ENCODE results near the gene RHOH. TPM values are rescaled to one million over a fixed set of nuclear protein-coding genes. Genes with fewer than 3 reads are reported as not detected.

RHOH gene
- total RNA-seq, 1 donor, result 164 TPM

DNA sequence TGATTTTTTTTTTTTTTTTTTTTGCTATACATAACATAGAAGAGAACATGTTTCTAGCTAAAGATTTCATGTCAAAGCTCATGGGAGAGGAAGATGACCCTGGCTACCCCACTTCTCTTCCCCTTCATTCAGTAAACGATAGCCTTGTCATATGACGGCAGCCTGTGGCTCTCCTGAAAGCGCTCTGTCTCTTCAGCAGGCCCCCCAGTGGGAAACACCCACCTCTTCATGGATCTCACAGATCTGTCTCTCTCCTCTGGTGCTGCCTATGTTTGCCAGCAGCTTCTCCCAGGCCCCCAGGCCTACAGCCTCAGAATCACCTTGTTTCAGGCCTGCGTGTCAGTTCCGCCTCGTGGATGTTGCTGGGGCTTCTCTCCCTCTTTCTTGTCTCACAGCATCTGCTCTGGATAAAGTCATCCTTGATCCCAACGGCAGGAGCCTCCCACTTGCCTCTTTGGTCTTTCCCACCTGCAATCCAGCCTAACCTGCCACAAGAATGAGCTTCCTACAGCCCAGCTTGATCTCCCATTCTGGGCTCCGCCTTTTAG, 34.6 kb downstream of the RHOH start:
- H3K4me1 ChIP-seq (ENCODE audit: insufficient read depth, low read length), result peaks cover 86% of the 10 kb centered on the region
- H3K27me3 ChIP-seq (ENCODE audit: insufficient read depth, low read length), result no peaks in the 10 kb centered on the region
- H3K4me3 ChIP-seq (ENCODE audit: low read length), result no peak overlapping the region
- H3K9me3 ChIP-seq (ENCODE audit: low read depth, low read length), result no peaks in the 10 kb centered on the region

DNA sequence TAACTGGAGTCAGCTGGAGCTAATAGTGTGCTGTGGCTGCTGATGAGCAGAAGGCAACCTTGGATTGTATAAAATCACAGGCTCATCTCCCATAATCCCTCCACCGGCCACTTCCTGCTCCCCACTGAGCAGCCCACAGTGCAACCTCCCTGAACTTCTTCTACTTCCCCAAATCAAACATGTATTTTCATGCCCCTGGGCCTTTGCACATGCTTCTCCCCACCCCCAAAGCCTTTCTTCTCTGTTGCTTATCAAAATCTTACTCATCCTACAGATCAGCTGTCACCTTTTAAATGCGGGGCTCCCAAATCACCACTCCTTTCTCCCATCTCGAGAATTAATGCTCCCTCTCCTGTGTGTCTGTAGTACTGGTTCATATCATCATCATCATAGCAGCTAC, 35.8 kb downstream of the RHOH start:
- H3K4me1 ChIP-seq (ENCODE audit: insufficient read depth, low read length), result peaks cover 86% of the 10 kb centered on the region
- no peak overlapping the region for H3K4me3 ChIP-seq (ENCODE audit: low read length)

DNA sequence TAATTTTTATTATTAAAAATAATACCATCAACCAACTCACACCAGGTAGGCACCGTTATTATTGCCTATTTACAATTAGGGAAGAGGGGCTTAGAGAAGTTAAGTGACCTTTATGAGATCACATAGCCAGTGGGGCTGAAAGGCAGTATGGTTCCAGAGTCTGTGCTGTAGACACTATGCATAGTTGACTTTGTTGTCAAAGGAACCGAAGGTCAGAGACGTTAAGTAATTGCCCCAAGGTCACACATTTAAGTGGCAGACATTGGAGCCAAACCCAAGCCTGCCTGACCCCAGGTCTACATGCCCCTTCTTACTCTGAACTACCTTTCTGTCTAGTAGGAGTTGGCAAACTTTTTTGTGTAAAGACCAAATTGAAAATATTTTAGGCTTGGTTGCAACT, 36.4 kb downstream of the RHOH start:
- H3K4me3 ChIP-seq (ENCODE audit: low read length), result no peak overlapping the region
- H3K9me3 ChIP-seq (ENCODE audit: low read depth, low read length), result no peaks in the 10 kb centered on the region
- peaks cover 92% of the 10 kb centered on the region for H3K4me1 ChIP-seq (ENCODE audit: insufficient read depth, low read length)
- H3K27me3 ChIP-seq (ENCODE audit: insufficient read depth, low read length), result no peaks in the 10 kb centered on the region

More for the DNA sequence above, 35.8 kb downstream of the RHOH start:
- Histone ChIP-seq H3K27me3 (ENCODE audit: insufficient read depth, low read length) (no peaks in the 10 kb centered on the region), H3K9me3 (ENCODE audit: low read depth, low read length) (no peaks in the 10 kb centered on the region)

DNA sequence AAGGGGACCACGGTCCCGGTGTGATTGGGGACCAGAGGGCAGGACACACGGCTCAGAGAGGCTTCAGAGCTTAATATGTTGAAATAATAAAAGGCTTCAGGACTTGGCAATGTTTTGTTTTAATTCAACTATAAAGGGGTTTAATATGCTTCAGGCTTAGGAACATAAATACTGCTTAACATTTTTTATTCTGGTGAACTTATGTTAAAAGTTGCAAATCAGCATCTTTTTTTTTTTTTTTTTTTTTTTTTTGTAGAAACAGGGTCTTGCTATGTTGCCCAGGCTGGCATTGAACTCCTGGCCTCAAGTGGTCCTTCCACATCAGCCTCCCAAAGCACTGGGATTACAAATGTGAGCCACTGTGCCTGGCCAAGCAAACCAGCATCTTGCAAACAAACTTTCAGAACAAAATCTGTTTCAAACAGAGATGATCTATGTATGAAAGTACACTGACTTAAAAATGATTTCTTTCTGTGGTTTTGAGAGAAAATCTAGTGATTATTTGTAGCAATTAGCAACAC, 37.7 kb downstream of the RHOH start:
- Histone ChIP-seq H3K4me3 (ENCODE audit: low read length) (no peak overlapping the region), H3K9me3 (ENCODE audit: low read depth, low read length) (no peaks in the 10 kb centered on the region), H3K4me1 (ENCODE audit: insufficient read depth, low read length) (peaks cover 92% of the 10 kb centered on the region), H3K27me3 (ENCODE audit: insufficient read depth, low read length) (no peaks in the 10 kb centered on the region)

DNA sequence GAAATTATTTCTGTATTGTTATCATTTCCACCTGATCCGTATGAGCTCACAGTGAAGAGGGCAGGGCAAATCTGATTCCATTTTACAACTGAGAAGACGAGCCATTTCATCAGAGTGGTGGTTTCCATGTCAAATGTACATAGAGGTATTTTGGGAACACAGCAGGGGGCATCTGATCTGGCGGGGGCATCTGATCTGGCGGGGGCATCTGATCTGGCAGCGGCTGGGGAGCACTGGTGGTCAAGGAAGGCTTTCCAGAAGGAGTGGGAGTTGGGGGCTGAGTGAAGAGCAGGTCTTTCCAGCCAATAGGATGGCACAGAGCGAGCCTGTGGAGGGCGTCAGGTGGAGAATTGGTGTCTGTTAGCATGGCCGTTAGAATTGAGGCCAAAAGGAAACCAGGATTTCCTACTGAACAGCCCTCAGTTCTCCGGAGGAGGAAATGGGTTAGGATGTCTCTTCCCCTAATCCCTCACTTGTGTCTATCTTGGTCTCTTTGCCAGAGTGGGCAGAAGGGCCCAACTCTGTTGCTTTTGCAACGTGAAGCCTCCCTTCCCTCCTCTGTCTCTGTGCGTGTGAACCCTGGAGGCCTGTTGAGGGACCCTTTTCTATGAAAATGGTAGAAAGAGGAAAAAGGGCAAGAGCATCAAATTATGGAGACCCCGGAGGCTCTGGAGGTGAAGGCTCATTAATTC, 41.3 kb downstream of the RHOH start:
- no peaks in the 10 kb centered on the region for H3K27me3 ChIP-seq (ENCODE audit: insufficient read depth, low read length)
- H3K4me1 ChIP-seq (ENCODE audit: insufficient read depth, low read length), result peaks cover 96% of the 10 kb centered on the region
- no peaks in the 10 kb centered on the region for H3K9me3 ChIP-seq (ENCODE audit: low read depth, low read length)
- H3K4me3 ChIP-seq (ENCODE audit: low read length), result no peak overlapping the region

DNA sequence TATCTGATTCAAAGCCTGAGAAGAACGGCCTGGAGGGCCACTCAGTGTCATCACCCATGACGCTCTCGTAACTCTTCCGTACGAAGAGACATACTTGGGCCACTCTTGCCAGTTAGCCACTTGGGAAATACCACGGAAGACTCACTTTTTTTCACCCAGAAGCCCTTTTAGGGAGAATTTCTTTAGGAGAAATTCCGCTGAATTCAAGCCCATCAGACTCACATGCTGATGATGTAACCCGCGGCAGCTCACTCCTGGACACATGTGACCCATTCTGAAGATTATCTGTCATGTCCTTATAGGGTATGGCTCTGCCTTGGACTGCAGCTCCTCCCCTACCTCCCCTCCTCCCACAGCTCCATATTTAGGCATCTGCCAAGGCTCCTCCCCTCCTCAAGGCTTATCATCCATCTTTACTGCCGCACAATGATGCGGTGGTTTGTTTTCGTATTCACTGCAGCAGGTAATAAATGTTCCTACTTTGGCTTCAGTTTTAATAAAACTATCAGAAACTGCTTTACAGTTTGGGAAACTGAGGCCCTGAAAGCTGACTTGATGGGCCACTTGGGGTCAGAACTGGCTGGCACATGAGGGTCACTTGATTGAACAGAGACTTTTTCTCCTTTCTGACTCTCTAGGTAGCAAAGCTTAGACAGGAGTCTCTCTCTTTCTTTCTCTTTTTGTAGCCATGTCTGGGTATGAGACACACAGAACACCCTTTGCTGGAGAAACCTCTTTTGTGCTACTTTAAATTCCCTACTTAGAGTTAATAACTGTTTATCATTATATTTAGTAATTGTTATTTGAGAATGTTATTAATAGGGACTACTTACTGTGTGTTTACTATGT, 42.1 kb downstream of the RHOH start:
- no peaks in the 10 kb centered on the region for H3K9me3 ChIP-seq (ENCODE audit: low read depth, low read length)
- H3K4me3 ChIP-seq (ENCODE audit: low read length), result no peak overlapping the region
- H3K4me1 ChIP-seq (ENCODE audit: insufficient read depth, low read length), result peaks cover 97% of the 10 kb centered on the region
- H3K27me3 ChIP-seq (ENCODE audit: insufficient read depth, low read length), result no peaks in the 10 kb centered on the region

DNA sequence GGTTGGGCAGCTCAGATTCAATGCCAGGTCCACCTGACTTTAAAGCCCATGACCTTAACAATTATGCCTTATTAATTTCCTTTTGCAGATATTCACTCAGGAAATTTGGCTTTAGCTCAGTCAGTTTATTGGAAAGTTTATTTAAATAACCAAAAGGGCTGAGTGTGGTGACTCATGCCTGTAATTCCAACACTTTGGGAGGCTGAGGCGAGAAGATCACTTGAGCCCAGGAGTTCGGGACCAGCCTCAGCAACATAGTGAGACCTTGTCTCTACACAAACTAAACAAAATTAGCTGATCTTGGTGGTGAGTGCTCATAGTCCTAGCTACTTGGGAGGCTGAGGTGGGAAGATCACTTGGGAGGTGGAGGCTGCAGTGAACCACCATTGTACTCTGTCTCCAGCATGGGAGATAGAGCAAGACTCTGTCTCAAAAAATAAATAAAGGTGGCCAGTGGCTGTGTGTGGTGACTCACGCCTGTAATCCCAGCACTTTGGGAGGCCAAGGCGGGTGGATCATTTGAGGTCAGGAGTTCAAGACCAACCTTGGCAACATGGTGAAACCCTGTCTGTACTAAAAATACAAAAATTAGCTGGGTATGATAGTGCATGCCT, 43.3 kb downstream of the RHOH start:
- Histone ChIP-seq H3K27me3 (ENCODE audit: insufficient read depth, low read length) (no peaks in the 10 kb centered on the region), H3K9me3 (ENCODE audit: low read depth, low read length) (no peaks in the 10 kb centered on the region), H3K4me1 (ENCODE audit: insufficient read depth, low read length) (peaks cover 93% of the 10 kb centered on the region), H3K4me3 (ENCODE audit: low read length) (no peak overlapping the region)

DNA sequence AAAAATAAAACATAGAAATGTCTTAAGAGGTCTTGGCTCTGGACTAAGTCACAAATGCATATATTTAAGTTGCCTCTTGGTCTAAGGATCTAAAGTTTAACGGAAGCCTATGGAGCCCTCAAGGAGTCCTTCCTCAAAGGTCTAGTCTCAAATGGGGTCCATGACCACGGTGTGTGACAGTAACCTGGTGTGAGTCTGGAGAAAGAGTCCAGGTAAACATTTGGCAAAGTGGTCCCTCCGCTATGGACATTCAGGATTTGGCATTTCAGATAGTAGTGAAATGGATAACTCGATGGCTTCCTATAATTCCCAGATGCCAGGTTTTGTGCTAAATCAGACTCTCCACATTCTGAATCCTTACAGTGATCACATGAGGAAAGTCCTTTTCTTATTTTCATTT, 44.2 kb downstream of the RHOH start:
- no peaks in the 10 kb centered on the region for H3K27me3 ChIP-seq (ENCODE audit: insufficient read depth, low read length)
- no peak overlapping the region for H3K4me3 ChIP-seq (ENCODE audit: low read length)
- no peaks in the 10 kb centered on the region for H3K9me3 ChIP-seq (ENCODE audit: low read depth, low read length)
- peaks cover 93% of the 10 kb centered on the region for H3K4me1 ChIP-seq (ENCODE audit: insufficient read depth, low read length)

DNA sequence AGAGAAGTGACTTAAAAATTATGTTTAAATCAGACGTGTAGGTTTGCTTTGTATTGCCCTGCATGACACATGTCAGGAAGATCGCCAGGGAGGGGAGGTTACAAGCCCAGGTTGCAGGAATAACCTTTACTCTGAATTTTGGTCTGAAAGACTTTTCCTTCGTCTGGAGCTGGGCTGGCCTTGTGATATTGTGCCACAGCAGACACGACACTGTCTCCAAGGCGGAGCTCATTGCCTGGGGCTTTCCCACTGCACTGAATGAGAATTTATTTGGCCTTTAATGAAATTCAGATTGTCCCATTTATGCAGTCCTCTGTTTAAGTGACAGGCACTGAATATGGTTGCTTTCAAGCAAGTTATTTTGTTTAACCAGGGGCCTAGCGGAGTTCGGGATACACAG, 45.1 kb downstream of the RHOH start:
- Histone ChIP-seq H3K4me3 (ENCODE audit: low read length) (no peak overlapping the region), H3K27me3 (ENCODE audit: insufficient read depth, low read length) (no peaks in the 10 kb centered on the region), H3K9me3 (ENCODE audit: low read depth, low read length) (no peaks in the 10 kb centered on the region), H3K4me1 (ENCODE audit: insufficient read depth, low read length) (peaks cover 95% of the 10 kb centered on the region)

DNA sequence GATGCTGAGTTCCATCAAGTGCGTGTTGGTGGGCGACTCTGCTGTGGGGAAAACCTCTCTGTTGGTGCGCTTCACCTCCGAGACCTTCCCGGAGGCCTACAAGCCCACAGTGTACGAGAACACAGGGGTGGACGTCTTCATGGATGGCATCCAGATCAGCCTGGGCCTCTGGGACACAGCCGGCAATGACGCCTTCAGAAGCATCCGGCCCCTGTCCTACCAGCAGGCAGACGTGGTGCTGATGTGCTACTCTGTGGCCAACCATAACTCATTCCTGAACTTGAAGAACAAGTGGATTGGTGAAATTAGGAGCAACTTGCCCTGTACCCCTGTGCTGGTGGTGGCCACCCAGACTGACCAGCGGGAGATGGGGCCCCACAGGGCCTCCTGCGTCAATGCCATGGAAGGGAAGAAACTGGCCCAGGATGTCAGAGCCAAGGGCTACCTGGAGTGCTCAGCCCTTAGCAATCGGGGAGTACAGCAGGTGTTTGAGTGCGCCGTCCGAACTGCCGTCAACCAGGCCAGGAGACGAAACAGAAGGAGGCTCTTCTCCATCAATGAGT, 46.6 kb downstream of the RHOH start:
- Histone ChIP-seq H3K9me3 (ENCODE audit: low read depth, low read length) (no peaks in the 10 kb centered on the region), H3K27me3 (ENCODE audit: insufficient read depth, low read length) (no peaks in the 10 kb centered on the region), H3K4me1 (ENCODE audit: insufficient read depth, low read length) (peaks cover 95% of the 10 kb centered on the region), H3K4me3 (ENCODE audit: low read length) (no peak overlapping the region)

DNA sequence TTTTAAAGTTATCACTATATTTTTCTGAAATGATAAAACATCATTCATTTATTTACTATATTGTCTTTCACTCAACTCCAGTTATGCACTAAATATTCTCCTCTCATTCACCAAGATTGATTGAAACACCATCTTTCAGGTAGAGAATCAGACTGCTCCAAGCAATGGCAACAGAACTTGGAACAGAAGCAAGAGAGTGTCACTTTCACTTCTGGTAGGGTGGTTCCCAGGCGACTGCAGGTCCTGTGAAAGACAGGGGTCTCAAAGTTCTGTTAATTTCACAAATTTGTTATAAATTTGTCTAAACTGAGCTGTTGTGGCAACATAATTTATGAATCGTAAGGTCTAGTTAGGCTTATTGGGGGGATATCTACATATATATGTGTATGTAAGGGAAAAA, 47.8 kb downstream of the RHOH start:
- Histone ChIP-seq H3K4me1 (ENCODE audit: insufficient read depth, low read length) (peaks cover 94% of the 10 kb centered on the region), H3K4me3 (ENCODE audit: low read length) (no peak overlapping the region), H3K9me3 (ENCODE audit: low read depth, low read length) (no peaks in the 10 kb centered on the region), H3K27me3 (ENCODE audit: insufficient read depth, low read length) (no peaks in the 10 kb centered on the region)

DNA sequence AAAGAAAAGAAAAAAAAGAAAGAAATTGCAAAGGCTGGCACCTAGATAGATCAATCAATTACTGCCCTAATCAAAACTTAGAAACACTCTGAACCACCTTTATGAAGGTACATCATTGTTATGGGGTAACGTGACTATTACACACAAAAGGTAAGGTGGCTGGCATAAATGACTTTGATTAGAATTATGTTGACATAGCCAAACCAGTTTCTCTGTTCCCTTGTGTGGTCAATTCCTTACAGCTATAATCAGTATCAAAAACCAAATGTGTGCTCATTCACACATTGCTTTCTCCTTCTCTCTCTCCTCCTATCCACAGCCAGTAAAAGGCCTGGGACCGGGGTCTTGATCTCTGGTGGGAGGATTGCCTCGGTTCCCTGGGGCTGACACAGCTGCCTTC, 48.7 kb downstream of the RHOH start:
- Histone ChIP-seq H3K27me3 (ENCODE audit: insufficient read depth, low read length) (no peaks in the 10 kb centered on the region), H3K4me1 (ENCODE audit: insufficient read depth, low read length) (peaks cover 84% of the 10 kb centered on the region), H3K9me3 (ENCODE audit: low read depth, low read length) (no peaks in the 10 kb centered on the region), H3K4me3 (ENCODE audit: low read length) (no peak overlapping the region)

DNA sequence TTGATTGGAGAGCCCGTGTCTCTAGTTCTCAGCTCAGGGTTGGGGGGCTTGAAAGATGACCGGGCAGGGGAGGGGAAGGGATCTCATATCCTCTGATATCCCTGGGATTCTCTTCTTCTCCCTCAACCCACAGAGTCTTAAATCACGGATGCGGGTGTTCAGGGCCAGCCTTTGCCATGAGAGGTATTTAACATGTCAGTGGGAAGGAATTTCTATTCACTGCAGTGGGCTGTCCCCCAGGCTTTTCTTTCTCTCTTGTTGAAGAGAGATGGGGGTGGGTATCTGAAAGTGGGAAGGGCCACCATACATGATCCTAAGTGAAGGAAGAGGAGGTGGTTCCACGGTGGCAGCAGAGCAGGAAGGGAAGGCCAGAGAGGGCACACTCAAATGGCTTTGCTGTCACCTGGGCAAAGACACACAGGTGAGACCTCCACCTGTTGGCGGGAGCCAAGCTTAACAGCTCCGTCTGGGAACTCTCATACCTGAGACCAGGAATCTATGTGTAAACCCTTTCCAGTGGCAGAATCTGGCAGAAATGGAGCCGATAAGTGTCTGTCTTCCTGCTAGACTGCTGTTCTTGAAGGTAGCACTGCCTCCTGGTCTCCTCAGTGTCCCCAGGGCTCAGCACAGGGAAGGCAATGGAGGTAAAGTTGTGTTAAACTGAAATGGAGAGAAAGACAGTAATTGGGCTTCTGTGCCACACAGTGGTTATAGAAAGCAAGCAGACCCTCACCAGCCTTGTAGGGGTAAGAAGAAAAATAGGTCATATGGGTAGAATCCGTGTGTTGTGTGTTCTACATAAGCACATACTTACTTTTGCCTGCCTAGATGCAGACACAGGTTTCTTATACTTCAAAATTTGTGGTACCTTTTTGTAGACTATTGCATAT, 49.4 kb downstream of the RHOH start:
- no peaks in the 10 kb centered on the region for H3K27me3 ChIP-seq (ENCODE audit: insufficient read depth, low read length)
- H3K9me3 ChIP-seq (ENCODE audit: low read depth, low read length), result no peaks in the 10 kb centered on the region
- H3K4me1 ChIP-seq (ENCODE audit: insufficient read depth, low read length), result peaks cover 77% of the 10 kb centered on the region
- H3K4me3 ChIP-seq (ENCODE audit: low read length), result no peak overlapping the region

DNA sequence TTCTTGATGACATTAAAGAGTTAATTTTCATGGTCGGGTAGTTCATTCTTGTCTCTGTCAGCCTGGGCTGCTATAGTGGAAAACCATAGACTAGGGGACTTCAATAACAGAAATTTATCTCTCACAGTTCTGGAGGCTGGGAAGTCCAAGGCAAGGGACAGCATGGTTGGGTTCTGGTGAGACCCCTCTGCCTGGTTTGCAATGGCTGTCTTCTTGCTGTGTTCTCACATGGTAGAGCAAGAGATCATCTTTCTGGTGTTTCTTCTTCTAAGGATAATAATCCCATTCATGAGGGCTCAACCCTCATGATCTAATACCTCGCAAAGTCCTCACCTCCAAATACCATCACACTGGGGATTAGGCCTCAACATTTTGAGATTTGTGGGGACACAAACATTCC, 50.1 kb downstream of the RHOH start:
- Histone ChIP-seq H3K4me3 (ENCODE audit: low read length) (no peak overlapping the region), H3K27me3 (ENCODE audit: insufficient read depth, low read length) (no peaks in the 10 kb centered on the region), H3K9me3 (ENCODE audit: low read depth, low read length) (no peaks in the 10 kb centered on the region), H3K4me1 (ENCODE audit: insufficient read depth, low read length) (peaks cover 70% of the 10 kb centered on the region)

Measured in mononuclear cell (primary cell).